DND-41 (cell line): ENCODE results near the gene RHBDF1.

Experiments
- CTCF ChIP-seq: IDR thresholded peaks from 2 replicates; pipeline ENCODE4 v1.5.1; 2012; ENCODE audit warnings: borderline replicate concordance, low read length, moderate library complexity, mild to moderate bottlenecking; ENCODE audit not compliant: poor library complexity, severe bottlenecking; ENCODE audit errors: extremely low read depth
- EZH2 ChIP-seq: IDR thresholded peaks from 3 replicates; pipeline ENCODE4 v1.6.1; 2012; ENCODE audit warnings: borderline replicate concordance, low read depth, mild to moderate bottlenecking, moderate library complexity, low read length, inconsistent platforms; ENCODE audit not compliant: severe bottlenecking

- no peak for TF ChIP-seq CTCF
- TF ChIP-seq EZH2 = no peak
These were observed 11.6 kb upstream of the RHBDF1 start for GRCh38 chr16:83781-84615.
